Measurements from ENCODE around the gene CHD6. TPM values are rescaled to one million over a fixed set of nuclear protein-coding genes. Genes with fewer than 3 reads are reported as not detected.
A peak's percentile ranks its signal among the peaks of the same experiment; 100 is the strongest.

The CHD6 gene
- total RNA-seq, 2 experiments from 2014 or later = 26.9 to 45.7 TPM

GRCh38 chr20:41627001-41627495 is 8.9 kb upstream of the CHD6 start:
- Histone ChIP-seq H3K36me3 (ENCODE audit: insufficient read depth, low read length) (no peaks in the 10 kb centered on the region), H3K4me2 (ENCODE audit: low read length) (no peak overlapping the region), H3K9me2 (ENCODE audit: insufficient read depth, low read length) (no peaks in the 10 kb centered on the region), H4K20me1 (ENCODE audit: insufficient read depth, low read length) (no peaks in the 10 kb centered on the region), H3K4me3 (ENCODE audit: low read depth, low read length, poor library complexity, severe bottlenecking) (no peak overlapping the region), H3K79me2 (ENCODE audit: insufficient read depth, low read depth, low read length) (no peaks in the 10 kb centered on the region), H3K27ac (ENCODE audit: low read depth, low read length, poor library complexity, severe bottlenecking) (no peak overlapping the region), H3K4me1 (ENCODE audit: insufficient read depth, low read length, poor library complexity, severe bottlenecking) (peaks cover 7% of the 10 kb centered on the region), H2AFZ (ENCODE audit: low read length) (no peak overlapping the region), H3K9me3 (ENCODE audit: low read length) (no peaks in the 10 kb centered on the region)
- CTCF ChIA-PET (ENCODE audit: unreplicated experiment) = no interaction called here
- POLR2A ChIA-PET = no interaction called here
- DNase-seq (ENCODE audit: low spot score) = no peak
- no TSS peak for BruUV-seq (replicated peaks)
- 0 out of 2 replicates have a peak, but pooled peaks have one; percentile 25 for TF ChIP-seq CTCF (conservative IDR thresholded peaks at IDR 0.05; ENCODE audit: low read length)
- no peak for TF ChIP-seq EZH2phosphoT487 (IDR thresholded peaks at IDR 0.05; ENCODE audit: borderline replicate concordance, low read depth, low read length)
- intact Hi-C loops (cut with micrococcal nuclease; ENCODE audit: unreplicated experiment) = no loop called here

GRCh38 chr20:41623625-41624375 is 5.6 kb upstream of the CHD6 start:
- no peak for DNase-seq (ENCODE audit: low spot score)
- H4K20me1 ChIP-seq (ENCODE audit: insufficient read depth, low read length) = no peaks in the 10 kb centered on the region
- H3K79me2 ChIP-seq (ENCODE audit: insufficient read depth, low read depth, low read length) = no peaks in the 10 kb centered on the region
- no peak overlapping the region for H3K4me2 ChIP-seq (ENCODE audit: low read length)
- ChIA-PET CTCF (ENCODE audit: unreplicated experiment) (no interaction called here), POLR2A (no interaction called here)
- H3K9me2 ChIP-seq (ENCODE audit: insufficient read depth, low read length) = no peaks in the 10 kb centered on the region
- no peaks in the 10 kb centered on the region for H3K36me3 ChIP-seq (ENCODE audit: insufficient read depth, low read length)
- intact Hi-C loops (cut with micrococcal nuclease; ENCODE audit: unreplicated experiment) = no loop called here
- peaks cover 11% of the 10 kb centered on the region for H3K4me1 ChIP-seq (ENCODE audit: insufficient read depth, low read length, poor library complexity, severe bottlenecking)
- H2AFZ ChIP-seq (ENCODE audit: low read length) = no peak overlapping the region
- H3K9me3 ChIP-seq (ENCODE audit: low read length) = no peaks in the 10 kb centered on the region
- no TSS peak for BruUV-seq (replicated peaks)
- H3K4me3 ChIP-seq (ENCODE audit: low read depth, low read length, poor library complexity, severe bottlenecking) = no peak overlapping the region
- no peak overlapping the region for H3K27ac ChIP-seq (ENCODE audit: low read depth, low read length, poor library complexity, severe bottlenecking)
- TF ChIP-seq CTCF (conservative IDR thresholded peaks at IDR 0.05; ENCODE audit: low read length) = no peak
- no peak for TF ChIP-seq EZH2phosphoT487 (IDR thresholded peaks at IDR 0.05; ENCODE audit: borderline replicate concordance, low read depth, low read length)

- Histone ChIP-seq H3K4me1 (ENCODE audit: insufficient read depth, low read length, poor library complexity, severe bottlenecking) (peaks cover 4% of the 10 kb centered on the region), H3K9me2 (ENCODE audit: insufficient read depth, low read length) (no peaks in the 10 kb centered on the region), H3K9me3 (ENCODE audit: low read length) (no peaks in the 10 kb centered on the region), H3K4me3 (ENCODE audit: low read depth, low read length, poor library complexity, severe bottlenecking) (no peak overlapping the region), H3K36me3 (ENCODE audit: insufficient read depth, low read length) (no peaks in the 10 kb centered on the region), H2AFZ (ENCODE audit: low read length) (no peak overlapping the region), H3K4me2 (ENCODE audit: low read length) (no peak overlapping the region), H3K79me2 (ENCODE audit: insufficient read depth, low read depth, low read length) (no peaks in the 10 kb centered on the region; the same call in 1 of the 2 replicates), H4K20me1 (ENCODE audit: insufficient read depth, low read length) (no peaks in the 10 kb centered on the region), H3K27ac (ENCODE audit: low read depth, low read length, poor library complexity, severe bottlenecking) (no peak overlapping the region)
- POLR2A ChIA-PET = no interaction called here
- no TSS peak for BruUV-seq (replicated peaks)
- TF ChIP-seq EZH2phosphoT487 (IDR thresholded peaks at IDR 0.05; ENCODE audit: borderline replicate concordance, low read depth, low read length) (no peak), CTCF (conservative IDR thresholded peaks at IDR 0.05; ENCODE audit: low read length) (no peak)
- intact Hi-C loops (cut with micrococcal nuclease; ENCODE audit: unreplicated experiment) = no loop called here
- CTCF ChIA-PET (ENCODE audit: unreplicated experiment) = no interaction called here
- no peak for DNase-seq (ENCODE audit: low spot score)
These were observed 4.4 kb upstream of the CHD6 start for GRCh38 chr20:41622584-41622983.

Data from OCI-LY7 (cell line).